Stimulated activated CD8-positive, alpha-beta memory T cell treated with anti-CD3 and anti-CD28 coated beads, Interleukin-15, amount 100 ng/mL, for 1 hour (primary cell): ENCODE measurements around the gene CISD1.
A peak's percentile ranks its signal among the peaks of the same experiment; 100 is the strongest.

Source experiments
- DNase-seq: peaks from one replicate; pipeline ENCODE4 v3.0.0-alpha.2; 2020; ENCODE audit warnings: low read depth

The CISD1 gene

GRCh38 chr10:58311026-58311425 is 42.1 kb downstream of the CISD1 start:
- no peak for DNase-seq

GRCh38 chr10:58316874-58317273 is 47.9 kb downstream of the CISD1 start:
- DNase-seq = no peak

GRCh38 chr10:58318346-58318745 is 49.4 kb downstream of the CISD1 start:
- no peak for DNase-seq

GRCh38 chr10:58319599-58319998 is 50.6 kb downstream of the CISD1 start:
- DNase-seq = no peak

- DNase-seq = no peak
Measured at GRCh38 chr10:58320351-58321049, 51.5 kb downstream of the CISD1 start.

- no peak for DNase-seq
Measured at GRCh38 chr10:58322072-58322834, 53.3 kb downstream of the CISD1 start.

GRCh38 chr10:58322835-58323209 is 53.9 kb downstream of the CISD1 start:
- no peak for DNase-seq

GRCh38 chr10:58326967-58327381 is 58.0 kb downstream of the CISD1 start:
- no peak for DNase-seq

- no peak for DNase-seq
Measured at GRCh38 chr10:58328233-58328632, 59.3 kb downstream of the CISD1 start.

- DNase-seq = no peak
Measured at GRCh38 chr10:58330431-58330830, 61.5 kb downstream of the CISD1 start.

GRCh38 chr10:58331646-58332045 is 62.7 kb downstream of the CISD1 start:
- DNase-seq = no peak

GRCh38 chr10:58334817-58335305 is 65.9 kb downstream of the CISD1 start, which contains the start of gene UBE2D1:
Gene UBE2D1 (plus strand): TSS chr10:58335006. CDS start chr10:58335202, 196 bp downstream.
- DNase-seq = peak; percentile 64

GRCh38 chr10:58335306-58336005 is 66.5 kb downstream of the CISD1 start:
- no peak for DNase-seq

- DNase-seq = no peak
Measured at GRCh38 chr10:58336242-58336641, 67.3 kb downstream of the CISD1 start.
